Epidermal melanocyte (primary cell): ENCODE results near the gene ATF7.
"Not testable (repeated sequence)": the region's sequence is repeated elsewhere in the genome, so short reads cannot be mapped to it uniquely, and the experiment has no call there.

Source experiments
- DNase-seq: peaks from one replicate; pipeline ENCODE4 v3.0.0; 2011; ENCODE audit warnings: low spot score; ENCODE audit not compliant: insufficient read length

The ATF7 gene

DNA sequence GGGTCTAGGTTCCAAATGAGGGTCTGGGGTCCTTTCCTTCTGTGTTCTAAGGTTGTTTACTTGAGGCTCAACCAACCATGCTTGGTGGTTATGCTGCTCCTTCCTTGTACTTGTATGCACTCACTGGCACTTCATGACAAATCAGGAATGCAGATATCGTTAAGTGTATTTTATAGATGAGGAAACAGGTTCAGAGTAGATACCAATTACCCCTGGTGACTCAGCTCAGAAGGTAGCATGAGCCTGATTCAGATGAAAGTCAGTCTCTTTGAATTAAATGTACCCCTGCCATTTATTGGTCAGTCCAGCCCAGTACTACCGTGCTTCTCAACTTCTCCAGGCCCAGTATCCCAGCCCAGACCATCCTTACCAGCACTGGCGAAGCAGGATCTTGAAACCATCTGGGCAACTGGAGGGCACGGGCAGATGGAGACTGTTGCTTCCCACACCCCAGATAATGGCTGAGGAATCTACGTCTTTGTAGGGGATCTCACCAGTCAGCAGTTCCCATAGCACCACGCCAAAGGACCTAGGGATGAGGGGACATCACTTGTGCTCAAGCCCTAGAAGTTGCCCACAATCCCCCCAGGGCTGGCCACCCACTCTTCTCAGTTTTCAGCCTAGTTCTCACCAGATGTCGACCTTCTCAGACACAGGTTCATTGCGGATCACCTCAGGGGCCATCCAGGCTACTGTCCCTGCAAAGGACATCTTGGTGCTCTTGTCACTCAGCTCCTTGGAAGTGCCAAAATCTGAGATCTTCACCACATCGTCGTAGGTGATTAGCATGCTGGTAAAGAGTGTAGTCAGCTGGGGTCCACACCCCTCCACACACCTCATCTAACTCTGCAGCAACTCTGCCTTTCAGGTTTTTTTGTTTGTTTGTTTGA, 141.3 kb downstream of the ATF7 start:
- DNase-seq = no peak

DNA sequence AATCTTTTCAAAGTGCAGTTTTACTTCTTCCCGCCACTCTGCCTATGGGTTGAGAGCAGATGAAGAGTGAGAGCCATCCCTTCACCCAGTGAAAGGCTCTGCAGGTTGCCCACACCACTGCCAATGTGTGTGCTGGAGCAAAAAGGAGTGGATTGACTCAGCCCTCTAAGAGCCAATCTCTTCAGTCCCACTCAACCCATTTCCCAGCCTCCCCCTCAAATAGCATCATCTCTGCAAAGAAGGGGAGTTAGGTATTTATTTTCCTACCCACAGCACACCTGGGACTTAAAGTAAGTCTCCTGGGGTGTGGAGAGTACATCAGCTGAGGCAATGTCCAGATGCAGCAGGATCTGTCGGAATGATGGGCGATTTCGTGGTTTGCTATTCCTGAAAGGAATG, 142.2 kb downstream of the ATF7 start:
- no peak for DNase-seq

DNA sequence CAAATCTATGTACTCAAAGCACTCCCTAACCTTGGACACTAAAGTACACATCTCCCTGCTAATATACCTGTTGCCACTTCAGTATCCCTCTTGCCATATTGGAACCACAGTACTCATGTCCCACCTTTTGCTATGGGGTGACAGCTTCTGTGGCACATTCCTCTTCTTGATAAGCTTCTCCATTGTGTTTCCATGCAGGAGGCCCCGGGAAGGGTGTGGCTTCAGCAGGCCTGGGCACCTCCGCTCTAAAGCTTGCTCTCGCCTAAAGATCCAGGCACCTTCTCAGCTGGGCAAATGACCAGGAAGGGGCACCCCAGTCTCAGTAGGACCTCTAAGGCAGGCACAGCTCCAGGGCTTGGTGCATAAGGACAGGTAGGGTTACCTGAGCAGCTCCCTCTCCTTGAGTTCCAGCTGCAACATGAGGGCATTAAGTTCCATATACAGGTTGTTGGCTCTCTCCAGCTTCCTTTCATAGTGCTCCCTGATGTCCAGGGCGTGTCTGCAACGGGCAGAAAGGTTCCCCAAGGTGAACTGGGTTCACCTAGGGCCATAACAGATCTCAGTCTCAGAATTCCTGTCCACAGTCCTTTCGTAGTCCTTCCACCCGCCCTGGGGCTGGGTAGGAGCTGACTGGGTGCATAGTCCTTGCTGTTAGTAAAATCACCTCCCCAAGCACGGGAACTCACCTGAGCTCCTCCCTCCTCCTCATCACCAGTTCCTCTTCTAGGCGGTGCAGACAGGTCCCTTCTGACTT, 142.8 kb downstream of the ATF7 start:
- no peak for DNase-seq

DNA sequence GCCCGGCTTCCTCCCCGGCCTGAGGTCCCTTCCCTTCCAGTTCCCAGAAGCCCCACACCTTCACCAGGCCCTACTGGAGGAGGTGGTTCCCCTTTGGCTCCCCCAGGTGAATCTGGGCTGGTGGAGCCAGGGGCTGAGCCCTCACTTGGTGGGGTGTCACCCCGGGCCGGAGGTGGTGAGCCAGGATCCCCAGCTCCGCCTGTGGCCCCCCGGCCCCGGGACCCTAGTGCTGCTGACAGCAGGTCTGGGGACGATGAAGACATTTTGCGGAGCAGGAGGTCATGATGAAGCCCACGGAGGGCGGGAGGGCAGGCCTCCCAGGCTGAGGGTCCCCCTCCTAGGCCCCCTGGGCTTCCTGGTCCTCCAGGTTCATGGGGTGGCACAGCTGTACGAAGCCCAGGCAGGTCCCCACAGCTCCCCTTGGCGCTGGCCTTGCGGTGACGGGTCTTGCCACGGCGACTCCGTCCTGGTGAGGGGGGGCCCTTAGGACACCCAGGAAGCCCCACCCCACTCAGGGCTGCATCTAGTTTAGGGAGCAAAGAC, 143.5 kb downstream of the ATF7 start:
- DNase-seq = no peak

DNA sequence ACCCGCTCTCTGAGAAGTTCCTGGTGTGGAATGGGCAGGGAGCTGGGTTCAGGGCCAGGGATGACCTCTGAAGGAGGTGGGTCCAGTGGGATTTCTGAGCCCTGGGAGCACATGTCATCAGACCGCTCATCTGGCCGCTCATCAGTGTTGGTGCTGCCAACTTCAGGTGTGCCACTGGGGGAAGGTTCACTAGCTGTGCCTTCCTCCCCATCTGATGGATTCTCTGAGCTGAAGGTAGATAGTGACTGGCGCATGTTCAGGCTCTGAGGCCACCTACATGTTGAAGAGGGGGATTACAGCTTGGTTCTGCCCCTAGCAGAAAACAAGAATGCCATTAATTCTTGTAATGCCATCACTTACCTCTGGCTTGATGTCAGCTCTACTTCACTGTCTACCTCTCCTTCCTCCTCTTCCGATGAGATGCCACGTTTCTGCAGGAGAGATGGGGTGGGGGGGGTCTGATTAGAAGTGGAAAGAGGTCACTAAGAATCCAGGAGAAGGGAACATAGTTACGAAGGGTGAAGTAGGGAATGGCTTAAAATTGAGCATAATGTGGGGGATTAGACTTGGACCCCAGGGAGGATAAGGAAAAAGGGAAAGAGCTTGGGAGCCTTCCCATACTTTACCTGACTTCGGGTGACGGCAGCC, 144.1 kb downstream of the ATF7 start:
- DNase-seq = no peak

DNA sequence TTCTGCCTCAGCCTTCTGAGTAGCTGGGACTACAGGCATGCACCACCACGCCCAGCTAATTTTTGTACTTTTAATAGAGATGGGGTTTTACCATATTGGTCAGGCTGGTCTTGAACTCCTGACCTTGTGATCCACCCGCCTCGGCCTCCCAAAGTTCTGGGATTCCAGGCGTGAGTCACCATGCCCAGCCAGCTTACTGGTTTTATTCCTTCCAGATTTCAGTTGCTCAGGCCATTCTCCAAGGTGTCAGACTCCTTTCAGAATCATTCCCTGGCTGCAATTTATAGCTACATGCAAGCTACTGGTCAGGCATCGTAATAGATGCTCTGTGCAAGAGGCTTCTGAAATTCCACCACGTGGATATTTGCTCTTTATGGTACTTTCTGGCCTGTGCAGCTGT, 144.7 kb downstream of the ATF7 start:
- not testable (repeated sequence) for DNase-seq

DNA sequence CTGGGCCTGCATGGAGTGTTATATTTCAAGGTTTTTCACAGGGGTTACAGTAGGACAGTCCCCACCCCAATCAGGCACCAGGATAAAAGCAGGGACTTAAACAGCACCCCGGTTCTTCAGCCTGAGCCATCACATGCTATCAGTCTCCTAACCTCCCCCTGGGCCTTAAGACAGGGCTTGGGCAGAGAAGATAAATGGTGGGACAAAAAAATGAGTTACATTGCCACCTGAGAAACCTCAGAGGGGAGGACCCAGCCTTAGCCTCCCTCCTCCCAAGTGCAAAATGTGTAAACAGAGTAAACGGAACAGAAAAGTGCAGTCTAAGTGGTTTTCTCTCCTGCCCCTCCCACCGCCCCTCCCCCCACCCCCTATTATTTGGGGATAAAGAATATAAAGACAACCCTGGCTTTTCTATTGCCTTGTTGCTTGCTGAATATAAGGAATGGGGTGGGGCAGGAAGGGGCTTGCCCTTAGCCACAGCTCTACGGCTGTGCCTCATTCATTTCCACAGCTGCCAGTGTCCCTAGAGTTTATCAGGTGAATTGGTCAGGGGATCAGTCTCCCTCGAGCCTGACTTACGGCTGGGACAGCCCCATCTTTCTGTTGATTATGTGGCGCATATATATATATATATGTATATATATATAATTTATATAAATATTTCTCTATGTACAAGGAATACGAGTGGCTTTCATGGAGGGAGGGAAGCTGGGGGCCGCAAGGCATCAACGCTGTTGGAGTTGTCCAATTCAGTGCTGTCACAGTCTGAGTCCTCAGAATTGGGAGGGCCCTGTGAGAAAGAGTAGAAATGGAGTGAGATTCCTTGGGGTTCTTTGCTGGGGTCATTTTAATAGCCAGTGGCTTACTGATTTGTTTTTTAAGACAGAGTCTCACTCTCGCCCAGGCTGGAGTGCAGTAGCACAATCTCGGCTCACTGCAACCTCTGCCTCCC, 145.4 kb downstream of the ATF7 start:
- DNase-seq = no peak

DNA sequence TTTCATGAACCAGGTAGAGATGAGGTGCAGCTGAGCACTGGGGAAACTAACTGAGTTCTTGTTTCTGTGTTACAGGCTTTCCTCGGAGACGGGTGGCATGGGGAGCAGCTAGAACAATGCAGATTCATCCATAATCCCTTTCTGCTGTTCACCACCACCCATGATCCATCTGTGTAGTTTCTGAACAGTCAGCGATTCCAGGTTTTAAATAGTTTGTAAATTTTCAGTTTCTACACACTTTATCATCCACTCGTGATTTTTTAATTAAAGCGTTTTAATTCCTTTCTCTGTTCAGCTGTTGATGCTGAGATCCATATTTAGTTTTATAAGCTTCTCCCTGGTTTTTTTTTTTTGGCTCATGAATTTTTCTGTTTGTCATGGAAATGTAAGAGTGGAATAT, 146.9 kb downstream of the ATF7 start:
- DNase-seq = no peak

DNA sequence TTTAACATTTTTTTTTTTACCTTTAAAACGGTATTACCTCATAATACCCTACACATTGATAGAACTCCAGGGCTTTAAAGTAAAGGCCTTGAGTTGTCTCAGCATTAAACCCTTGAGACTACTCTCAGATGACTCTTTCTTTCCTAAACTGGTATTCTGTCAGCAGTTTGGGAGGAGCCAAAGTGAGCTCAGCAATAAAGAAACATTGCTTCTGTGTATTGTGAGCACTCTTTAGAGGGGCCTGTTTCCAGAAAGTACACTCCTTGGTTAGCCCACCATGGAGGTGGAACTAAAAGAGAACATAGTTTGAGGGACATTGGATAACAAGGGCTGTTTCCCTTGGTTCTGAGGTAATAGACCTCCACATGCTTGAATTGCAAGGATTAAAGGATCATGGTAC, 147.3 kb downstream of the ATF7 start:
- no peak for DNase-seq

DNA sequence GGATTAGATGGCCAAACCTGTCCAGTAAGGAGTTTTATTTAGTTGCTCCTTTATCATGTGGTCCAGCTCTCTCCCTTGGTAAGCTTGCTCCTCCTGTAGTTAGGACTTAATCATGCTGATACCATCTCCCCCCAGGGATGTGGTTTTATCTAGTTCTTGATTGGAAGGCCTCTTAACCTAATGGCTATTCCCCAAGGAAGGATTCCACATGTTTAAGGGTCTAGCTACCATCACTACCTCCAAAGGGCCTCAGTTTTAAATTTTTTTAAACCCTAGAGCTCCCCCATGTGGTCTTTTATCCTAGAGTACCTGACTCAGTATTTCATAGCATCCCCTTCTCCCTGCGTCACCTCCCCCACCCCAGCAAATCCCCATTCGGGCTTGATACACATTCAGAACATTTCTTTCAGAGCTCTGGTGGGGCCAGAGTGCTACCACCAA, 149.4 kb downstream of the ATF7 start:
- DNase-seq = no peak

DNA sequence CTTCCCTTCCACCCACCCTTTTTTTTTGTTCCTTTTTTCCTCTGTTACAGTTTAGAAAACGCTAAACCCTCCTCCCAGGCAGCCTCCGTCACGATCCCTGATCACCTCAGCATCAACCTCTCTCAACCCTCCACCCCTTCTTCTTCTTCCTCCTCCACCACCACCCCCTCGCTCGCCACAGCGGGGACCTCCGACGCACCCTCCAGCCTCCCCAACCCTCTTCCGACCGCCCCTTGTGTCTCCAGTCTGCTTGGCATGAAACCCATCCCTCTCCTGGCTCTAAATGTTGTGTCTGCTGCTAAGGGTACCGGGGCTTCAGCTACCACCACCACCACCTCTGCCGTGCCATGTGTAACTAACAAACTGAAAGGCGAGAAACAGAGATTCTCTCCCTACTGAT, 151.4 kb downstream of the ATF7 start:
- no peak for DNase-seq

DNA sequence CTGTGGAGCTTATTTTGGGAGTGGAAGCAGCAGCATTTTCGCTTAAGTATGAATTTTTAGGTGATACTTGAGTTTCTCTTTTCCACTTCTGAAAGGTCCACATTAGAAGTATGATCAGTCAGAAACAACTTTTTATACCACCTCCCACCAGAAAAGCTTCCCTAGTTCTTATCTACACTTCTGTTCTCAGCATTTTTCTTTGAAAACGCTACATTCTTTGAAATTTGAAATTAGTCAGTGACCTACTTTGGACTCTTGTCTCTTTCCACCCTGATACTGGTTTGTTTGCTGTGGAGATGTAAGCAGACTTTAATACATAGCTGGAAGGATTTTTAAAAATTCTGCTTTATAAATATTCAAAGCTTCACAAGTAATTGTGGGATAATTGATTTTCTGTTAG, 152.1 kb downstream of the ATF7 start:
- DNase-seq = no peak

DNA sequence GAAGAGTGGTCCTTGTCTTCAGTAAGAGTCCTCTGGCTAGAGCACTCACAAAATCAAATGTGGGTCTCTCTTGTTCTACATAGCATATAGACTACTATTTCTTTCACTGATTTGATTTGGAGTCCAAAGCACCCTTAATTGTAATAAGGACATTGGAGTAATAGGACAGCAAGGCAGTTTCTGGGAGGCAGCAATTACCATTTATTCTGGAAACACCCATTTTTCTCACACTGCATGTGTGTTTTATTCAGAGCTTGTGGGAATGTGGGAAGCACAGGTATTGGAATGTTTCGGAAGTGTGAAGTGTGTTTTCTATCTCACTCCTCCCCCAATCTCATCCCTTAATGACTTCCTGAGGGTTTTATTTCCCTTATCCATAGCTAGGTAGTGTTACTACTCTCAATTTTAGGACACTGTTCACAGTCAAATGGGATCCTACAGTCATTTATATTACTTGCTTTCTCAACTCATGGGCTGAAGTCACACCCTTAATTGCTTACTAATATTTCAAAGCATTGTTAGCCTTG, 154.1 kb downstream of the ATF7 start:
- no peak for DNase-seq

DNA sequence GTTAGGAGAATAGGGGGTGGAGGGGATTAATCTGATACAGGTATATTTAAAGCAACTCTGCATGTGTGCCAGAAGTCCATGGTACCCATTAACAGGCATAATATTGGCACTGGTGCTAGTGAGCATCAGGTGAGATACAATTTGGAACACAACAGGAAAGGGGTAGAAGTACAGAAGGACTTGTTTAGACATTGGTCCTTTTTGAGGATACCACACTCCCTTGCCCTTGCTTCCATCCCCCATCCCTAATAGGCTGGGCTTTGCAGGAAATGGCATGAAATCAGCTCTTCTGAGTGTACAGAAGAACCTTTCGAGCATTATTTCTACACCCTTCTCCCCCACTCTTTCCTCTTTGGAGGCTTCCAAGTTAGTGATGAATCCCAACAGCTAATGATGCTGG, 157.9 kb downstream of the ATF7 start:
- DNase-seq = no peak

DNA sequence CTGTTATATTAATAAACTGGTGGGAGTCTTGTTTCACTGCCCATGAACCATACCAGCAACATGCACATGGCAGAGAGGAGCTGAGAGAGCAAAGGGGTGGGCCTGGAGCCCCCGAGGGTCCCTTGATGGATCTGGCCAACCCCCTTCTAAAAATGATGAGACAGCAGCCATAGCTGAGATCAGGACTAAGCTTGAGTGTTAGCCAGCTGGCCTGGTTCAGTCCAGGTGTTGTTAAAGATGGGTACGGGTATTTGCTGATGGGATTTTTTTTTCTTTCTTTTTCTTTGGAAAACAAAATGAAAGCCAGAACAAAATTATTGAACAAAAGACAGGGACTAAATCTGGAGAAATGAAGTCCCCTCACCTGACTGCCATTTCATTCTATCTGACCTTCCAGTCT, 158.3 kb downstream of the ATF7 start:
- DNase-seq = no peak

DNA sequence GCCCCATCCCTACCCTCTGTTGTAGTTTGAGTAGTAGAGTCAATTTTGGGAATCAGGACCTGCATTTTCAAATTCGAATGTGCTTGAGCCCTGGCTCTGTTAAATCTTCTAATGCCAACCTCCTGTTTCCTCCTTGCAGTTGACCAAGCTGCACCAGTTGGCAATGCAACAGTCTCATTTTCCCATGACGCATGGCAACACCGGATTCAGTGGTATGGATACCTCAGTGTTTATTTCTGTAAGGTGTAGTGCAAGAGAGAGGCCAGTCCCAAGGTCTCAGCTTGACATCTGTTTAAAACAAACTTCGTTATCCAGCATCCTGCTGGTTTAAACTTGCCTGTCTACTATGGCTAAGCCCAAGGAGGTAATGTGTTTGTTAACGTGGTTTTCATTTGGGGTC, 159.1 kb downstream of the ATF7 start:
- DNase-seq = no peak

DNA sequence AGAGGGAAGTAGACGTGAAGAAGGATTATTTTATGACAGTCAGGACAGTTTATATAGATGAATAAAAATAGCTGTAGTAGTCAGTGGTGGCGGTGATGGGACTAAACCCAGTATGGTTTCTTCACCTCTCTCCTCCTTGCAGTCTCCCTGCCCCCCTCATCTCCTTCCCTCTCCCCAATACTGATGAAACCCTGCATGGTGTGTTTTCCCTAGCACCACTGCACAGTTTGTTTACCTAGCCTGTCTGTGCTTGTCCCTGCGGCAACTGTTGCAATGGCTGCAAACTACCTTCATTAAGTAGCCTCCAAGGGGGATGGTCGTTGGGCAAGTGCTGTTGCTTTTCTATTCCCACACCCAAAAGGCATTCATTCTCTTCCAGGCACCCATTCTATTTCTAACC, 159.5 kb downstream of the ATF7 start:
- DNase-seq = no peak

DNA sequence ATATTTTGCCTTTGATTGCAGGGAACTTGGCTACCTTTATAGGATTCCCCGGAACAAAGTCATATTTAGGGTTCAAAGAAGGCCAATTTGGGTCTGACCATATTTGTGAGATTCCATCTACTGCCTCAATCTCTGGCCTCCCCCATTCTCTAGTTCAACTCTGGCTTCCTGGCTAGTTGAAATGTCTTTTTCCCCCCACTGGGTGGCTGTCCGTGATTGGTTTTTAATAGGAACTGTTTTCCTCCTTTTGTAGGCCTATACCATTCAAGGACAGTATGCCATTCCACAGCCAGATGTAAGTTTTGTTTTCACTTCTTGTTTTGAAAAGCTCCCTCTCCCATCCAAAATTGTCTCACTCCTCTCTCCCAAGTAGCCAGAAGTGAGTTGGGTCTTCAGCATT, 160.5 kb downstream of the ATF7 start:
- no peak for DNase-seq

DNA sequence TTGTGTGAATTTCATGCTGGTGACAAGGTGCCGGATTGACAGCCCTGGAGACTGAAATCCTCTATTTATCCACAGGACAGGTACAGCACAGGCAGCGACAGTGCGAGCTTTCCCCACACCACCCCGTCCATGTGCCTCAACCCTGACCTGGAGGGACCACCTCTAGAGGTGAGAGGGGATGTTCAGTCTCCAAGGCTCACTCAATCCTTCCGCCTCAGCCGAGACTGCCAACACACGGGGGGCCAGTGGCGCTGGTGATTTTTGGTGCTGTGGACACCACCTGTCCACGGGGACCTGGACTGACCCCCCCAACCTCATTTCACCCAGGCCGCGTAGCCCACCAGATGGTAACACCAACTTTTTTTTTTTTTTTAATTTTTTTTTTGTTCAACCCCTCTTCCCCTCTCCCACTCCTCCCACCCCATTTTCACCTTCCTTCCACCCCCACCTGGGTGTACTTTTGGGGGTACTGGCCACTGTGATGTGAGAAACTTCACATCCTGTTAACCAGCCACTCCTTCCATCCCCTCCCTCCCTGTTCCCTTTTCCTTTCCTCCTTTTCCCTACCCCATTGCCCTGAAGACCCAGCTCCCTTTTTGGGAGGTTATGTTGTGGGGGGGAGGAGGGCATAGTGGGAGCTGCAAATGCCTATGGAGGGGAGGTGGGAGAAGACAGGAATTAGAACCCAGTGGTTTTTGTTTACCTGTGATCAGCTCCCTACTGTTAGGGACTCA, 161.3 kb downstream of the ATF7 start:
- DNase-seq = no peak
